Measurements from ENCODE around the gene ADRM1.

ADRM1 gene

GRCh38 chr20:62298577-62299249, 4.1 kb upstream of the ADRM1 start:
- DNase-seq (ENCODE audit: low spot score), result no peak

GRCh38 chr20:62299666-62300236, 3.0 kb upstream of the ADRM1 start:
- DNase-seq (ENCODE audit: low spot score), result no peak

GRCh38 chr20:62300319-62300718, 2.5 kb upstream of the ADRM1 start:
- DNase-seq (ENCODE audit: low spot score), result no peak

- DNase-seq (ENCODE audit: low spot score), result no peak
Observed at GRCh38 chr20:62301111-62301668, 1.6 kb upstream of the ADRM1 start.

- DNase-seq (ENCODE audit: low spot score), result peak; percentile 97
Observed at GRCh38 chr20:62301773-62302340, 940 bp upstream of the ADRM1 start.

GRCh38 chr20:62303062-62303339, 204 bp downstream of the ADRM1 start:
- DNase-seq (ENCODE audit: low spot score), result no peak

- DNase-seq (ENCODE audit: low spot score), result peak; percentile 30
Observed at GRCh38 chr20:62303340-62304226, 786 bp downstream of the ADRM1 start.

GRCh38 chr20:62304331-62305148, 1.7 kb downstream of the ADRM1 start:
- no peak for DNase-seq (ENCODE audit: low spot score)

GRCh38 chr20:62305149-62305764, 2.5 kb downstream of the ADRM1 start:
- DNase-seq (ENCODE audit: low spot score), result no peak

- DNase-seq (ENCODE audit: low spot score), result no peak
Observed at GRCh38 chr20:62305765-62306413, 3.1 kb downstream of the ADRM1 start.

- DNase-seq (ENCODE audit: low spot score), result no peak
Observed at GRCh38 chr20:62306414-62307187, 3.8 kb downstream of the ADRM1 start.

GRCh38 chr20:62307226-62308101, 4.7 kb downstream of the ADRM1 start:
- no peak for DNase-seq (ENCODE audit: low spot score)

GRCh38 chr20:62308102-62308822, 5.5 kb downstream of the ADRM1 start:
- no peak for DNase-seq (ENCODE audit: low spot score)

- DNase-seq (ENCODE audit: low spot score), result no peak
Observed at GRCh38 chr20:62309198-62309944, 6.6 kb downstream of the ADRM1 start.

GRCh38 chr20:62309947-62310756, 7.4 kb downstream of the ADRM1 start:
- DNase-seq (ENCODE audit: low spot score), result no peak

GRCh38 chr20:62310757-62311121, 7.9 kb downstream of the ADRM1 start:
- no peak for DNase-seq (ENCODE audit: low spot score)

- no peak for DNase-seq (ENCODE audit: low spot score)
Observed at GRCh38 chr20:62311150-62311549, 8.4 kb downstream of the ADRM1 start.
